B cell (primary cell): Measurements from ENCODE around the gene DOP1B. TPM values are rescaled to one million over a fixed set of nuclear protein-coding genes. Genes with fewer than 3 reads are reported as not detected.

Source experiments
- ATAC-seq: fragments of 200-7000 bp; cut with Tn5 transposase; one replicate; pipeline ENCODE4 v1.10.0; 2021; ENCODE audit warnings: low read depth, mild to moderate bottlenecking, moderate number of reproducible peaks, moderate library complexity
- CTCF ChIA-PET: fragments of 350-600 bp; sonication (Branson Sonifier 250); formaldehyde crosslinking; loops from one replicate; lab custom pipeline; 2021; ENCODE audit warnings: antibody characterized with exemption, inconsistent platforms; lab: Charles Lee
- POLR2A ChIA-PET: fragments of 350-600 bp; sonication (Branson Sonifier 250); formaldehyde crosslinking; loops from one replicate; lab custom pipeline; 2021; ENCODE audit warnings: antibody characterized with exemption; lab: Charles Lee
- DNase-seq: peaks from one replicate; pipeline ENCODE4 v3.0.0; 2013
- H2AFZ ChIP-seq: 2 replicates; pipeline ENCODE4 v1.6.1; 2012; ENCODE audit warnings: mild to moderate bottlenecking, low read depth, low read length; ENCODE audit not compliant: insufficient read depth, poor library complexity, severe bottlenecking
- H3K27ac ChIP-seq, 2 donors: 1 replicate in 1 of 2; 2 replicates in 1 of 2; pipeline ENCODE4 v1.5.1; 2012 to 2013; ENCODE audit warnings: low read length in 2 of 2, mild to moderate bottlenecking in 2 of 2, moderate library complexity in 1 of 2
- H3K27me3 ChIP-seq, 4 experiments: fragments of 200-600 bp in 1 of 4; sonication (generic) in 1 of 4; replicated peaks in 1 of 4; 1 replicate in 2 of 4; 2 replicates in 2 of 4; pipeline versions ENCODE4 v1.6.1 to v1.7.0; 2013 to 2016; ENCODE audit warnings: low read length in 3 of 4, mild to moderate bottlenecking in 2 of 4, mixed read lengths in 1 of 4, moderate library complexity in 1 of 4; ENCODE audit not compliant: insufficient read depth in 4 of 4, control insufficient read depth in 3 of 4; ENCODE audit errors: control extremely low read depth in 1 of 4
- H3K36me3 ChIP-seq, 2 experiments: replicated peaks in 1 of 2; 1 replicate in 1 of 2; 2 replicates in 1 of 2; pipeline versions ENCODE4 v1.6.1 to v1.7.1; 2013; ENCODE audit warnings: low read length in 1 of 2; ENCODE audit not compliant: insufficient read depth in 2 of 2, control insufficient read depth in 1 of 2; ENCODE audit errors: control extremely low read depth in 1 of 2, extremely low read depth in 1 of 2
- H3K4me1 ChIP-seq, 2 donors: fragments of 200-600 bp in 1 of 2; sonication (generic) in 1 of 2; 1 replicate in 1 of 2; 2 replicates in 1 of 2; pipeline versions ENCODE4 v1.5.1 to v1.6.1; 2013 to 2017; ENCODE audit warnings: low read length in 2 of 2; ENCODE audit not compliant: control insufficient read depth in 2 of 2, insufficient read depth in 2 of 2
- H3K4me2 ChIP-seq: replicated peaks from 2 replicates; pipeline ENCODE3; 2012; ENCODE audit warnings: mild to moderate bottlenecking, low read depth, low read length; ENCODE audit not compliant: poor library complexity, severe bottlenecking
- H3K4me3 ChIP-seq, 5 experiments: fragments of 200-600 bp in 1 of 5; sonication (generic) in 1 of 5; 1 replicate in 3 of 5; 2 replicates in 2 of 5; pipeline versions ENCODE4 v1.5.1 to v1.7.0; 2011 to 2016; ENCODE audit warnings: low read length in 4 of 5, mild to moderate bottlenecking in 4 of 5, low read depth in 2 of 5, control low read depth in 1 of 5, moderate library complexity in 1 of 5; ENCODE audit not compliant: insufficient read depth in 1 of 5; ENCODE audit errors: control extremely low read depth in 1 of 5, extremely low read depth in 1 of 5
- H3K79me2 ChIP-seq: fragments of 200-600 bp; sonication (generic); one replicate; pipeline ENCODE4 v1.6.0; 2016; ENCODE audit warnings: low read length; ENCODE audit not compliant: control insufficient read depth, insufficient read depth
- H3K9ac ChIP-seq: fragments of 200-600 bp; sonication (generic); 2 replicates; pipeline ENCODE4 v1.6.1; 2017; ENCODE audit warnings: mild to moderate bottlenecking, low read length, moderate library complexity
- H3K9me3 ChIP-seq, 3 donors: one replicate each; pipeline versions ENCODE4 v1.6.1 to v1.7.1; 2013; ENCODE audit warnings: low read length in 2 of 3; ENCODE audit not compliant: control insufficient read depth in 2 of 3, insufficient read depth in 1 of 3; ENCODE audit errors: control extremely low read depth in 1 of 3
- H4K20me1 ChIP-seq: 2 replicates; pipeline ENCODE4 v1.6.0; 2012; ENCODE audit warnings: mild to moderate bottlenecking, low read length; ENCODE audit not compliant: insufficient read depth, control insufficient read depth, poor library complexity, severe bottlenecking
- H3K27ac Mint-ChIP-seq: one replicate; pipeline ENCODE4 v1.8.0; 2021; ENCODE audit warnings: mixed read lengths
- H3K27me3 Mint-ChIP-seq: one replicate; pipeline ENCODE4 v1.8.0; 2021; ENCODE audit warnings: mixed read lengths
- H3K4me1 Mint-ChIP-seq: one replicate; pipeline ENCODE4 v1.8.0; 2021; ENCODE audit warnings: mixed read lengths
- H3K4me3 Mint-ChIP-seq: one replicate; pipeline ENCODE4 v1.8.0; 2021; ENCODE audit warnings: mixed read lengths
- H3K9me3 Mint-ChIP-seq: one replicate; pipeline ENCODE4 v1.8.0; 2022; ENCODE audit warnings: mixed read lengths; ENCODE audit not compliant: insufficient read depth
- EZH2 ChIP-seq: IDR thresholded peaks from 2 replicates; pipeline ENCODE4 v1.6.1; 2012; ENCODE audit warnings: borderline replicate concordance, low read depth, mild to moderate bottlenecking, moderate library complexity, low read length; ENCODE audit not compliant: insufficient read depth, poor library complexity, severe bottlenecking
- WGBS: methylation state at CpG from one replicate; pipeline ENCODE4 v1.1.5; 2013; ENCODE audit warnings: missing lambda C conversion rate; ENCODE audit not compliant: insufficient coverage; 5-methylcytosine and 5-hydroxymethylcytosine counted together
- intact Hi-C: fragments of 100-400 bp; cut with micrococcal nuclease; formaldehyde crosslinking; loops from one replicate; pipeline ENCODE4 v1.10.0; 2022
- polyA plus RNA-seq: library from polyadenylated mRNA; depleted of rRNA; stranded (reverse); fragments of >200 nt; gene quantifications from 2 replicates; pipeline ENCODE4 v1.2.3, GENCODE V29; 2012
- total RNA-seq, 2 donors: library from RNA; stranded (reverse); fragments of 120-200 nt in 1 of 2; gene quantifications; 1 replicate in 1 of 2; 2 replicates in 1 of 2; pipeline versions ENCODE4 v1.2.3 to v1.2.4, GENCODE V29; 2013 to 2022
- TF ChIP-seq, protein P1 (sequence below): fragments of 200-600 bp; IDR thresholded peaks from one replicate; pipeline ENCODE4 v1.8.0; 2022; ENCODE audit warnings: antibody characterized with exemption, mild to moderate bottlenecking

Gene DOP1B
- total and polyA plus RNA-seq, 2 donors (not counting 1 experiment from before 2014, with no cell fraction given): 31.3 to 44.2 TPM

- intact Hi-C loops: no loop called here
- Mint-ChIP-seq H3K27ac (no peak overlapping the region), H3K4me1 (no peaks in the 10 kb centered on the region), H3K9me3 (no peaks in the 10 kb centered on the region), H3K4me3 (no peak overlapping the region), H3K27me3 (no peaks in the 10 kb centered on the region)
- ATAC-seq (no peak), DNase-seq (no peak)
- Histone ChIP-seq H3K4me2 (no peak overlapping the region), H4K20me1 (peaks cover 21% of the 10 kb centered on the region), H3K27me3 (no peaks in the 10 kb centered on the region), H3K27ac (no peak overlapping the region), H3K4me3 (no peak overlapping the region), H3K79me2 (peaks cover 30% of the 10 kb centered on the region), H2AFZ (no peak overlapping the region), H3K36me3 (peaks cover 5 to 35% of the 10 kb centered on the region in 2 experiments), H3K4me1 (no peaks in the 10 kb centered on the region), H3K9me3 (no peaks in the 10 kb centered on the region), H3K9ac (no peak overlapping the region)
- 100% methylated on average over 2 of the region's 3 CpGs for WGBS
- CTCF ChIA-PET: interaction anchor here (0.6 kb wide), 1 partner anchor 66 kb away, joined by 3 read pairs; no protein-coding TSS in a partner anchor
- no peak for TF ChIP-seq EZH2
- TF ChIP-seq, protein P1, sequence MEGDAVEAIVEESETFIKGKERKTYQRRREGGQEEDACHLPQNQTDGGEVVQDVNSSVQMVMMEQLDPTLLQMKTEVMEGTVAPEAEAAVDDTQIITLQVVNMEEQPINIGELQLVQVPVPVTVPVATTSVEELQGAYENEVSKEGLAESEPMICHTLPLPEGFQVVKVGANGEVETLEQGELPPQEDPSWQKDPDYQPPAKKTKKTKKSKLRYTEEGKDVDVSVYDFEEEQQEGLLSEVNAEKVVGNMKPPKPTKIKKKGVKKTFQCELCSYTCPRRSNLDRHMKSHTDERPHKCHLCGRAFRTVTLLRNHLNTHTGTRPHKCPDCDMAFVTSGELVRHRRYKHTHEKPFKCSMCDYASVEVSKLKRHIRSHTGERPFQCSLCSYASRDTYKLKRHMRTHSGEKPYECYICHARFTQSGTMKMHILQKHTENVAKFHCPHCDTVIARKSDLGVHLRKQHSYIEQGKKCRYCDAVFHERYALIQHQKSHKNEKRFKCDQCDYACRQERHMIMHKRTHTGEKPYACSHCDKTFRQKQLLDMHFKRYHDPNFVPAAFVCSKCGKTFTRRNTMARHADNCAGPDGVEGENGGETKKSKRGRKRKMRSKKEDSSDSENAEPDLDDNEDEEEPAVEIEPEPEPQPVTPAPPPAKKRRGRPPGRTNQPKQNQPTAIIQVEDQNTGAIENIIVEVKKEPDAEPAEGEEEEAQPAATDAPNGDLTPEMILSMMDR: no peak
- POLR2A ChIA-PET: interaction anchor here (0.7 kb wide), 1 partner anchor 21 kb away, joined by 8 read pairs; no protein-coding TSS in a partner anchor
Measured at GRCh38 chr21:36194024-36194423, 37.4 kb downstream of the DOP1B start.

DNA sequence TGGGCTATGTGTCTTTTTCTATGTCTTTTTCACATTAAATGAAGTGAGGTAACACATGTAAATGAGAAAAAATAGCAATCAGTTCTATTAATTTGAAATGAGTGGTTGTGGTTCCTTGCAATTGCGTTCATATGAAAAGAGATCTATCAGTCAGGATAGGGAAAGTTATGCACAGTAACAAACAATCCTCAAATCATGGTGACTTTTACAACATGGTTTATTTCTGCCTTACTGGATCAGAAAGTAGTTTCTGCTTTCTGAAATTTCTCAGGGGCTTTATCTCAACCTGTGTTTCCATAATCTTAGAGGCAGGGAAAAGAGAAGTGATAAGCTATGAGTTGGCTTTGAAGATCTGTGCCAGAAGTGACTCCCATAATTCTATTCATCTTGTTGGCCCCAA lies 39.0 kb downstream of the DOP1B start:
- DNase-seq: no peak
- no peaks in the 10 kb centered on the region for H3K4me1 ChIP-seq
- H3K9ac ChIP-seq: no peak overlapping the region
- peaks cover 21% of the 10 kb centered on the region for H4K20me1 ChIP-seq
- no peak overlapping the region for H3K4me2 ChIP-seq
- H3K27me3 ChIP-seq: no peaks in the 10 kb centered on the region
- WGBS: no CpG with 5 or more reads among the region's 1 CpG
- H3K4me3 ChIP-seq: no peak overlapping the region
- no peaks in the 10 kb centered on the region for H3K9me3 Mint-ChIP-seq
- peaks cover 26% of the 10 kb centered on the region for H3K79me2 ChIP-seq
- H3K27ac Mint-ChIP-seq: no peak overlapping the region
- intact Hi-C loops: no loop called here
- H3K27me3 Mint-ChIP-seq: no peaks in the 10 kb centered on the region
- no peaks in the 10 kb centered on the region for H3K9me3 ChIP-seq
- no peak overlapping the region for H3K27ac ChIP-seq
- POLR2A ChIA-PET: no interaction called here
- peaks cover 5 to 41% of the 10 kb centered on the region in 2 experiments for H3K36me3 ChIP-seq
- H3K4me3 Mint-ChIP-seq: no peak overlapping the region
- ATAC-seq: no peak
- H3K4me1 Mint-ChIP-seq: no peaks in the 10 kb centered on the region
- TF ChIP-seq, protein P1: no peak
- no peak for TF ChIP-seq EZH2
- CTCF ChIA-PET: no interaction called here
- H2AFZ ChIP-seq: no peak overlapping the region
